HPDE6-E6E7 (cell line): ENCODE measurements around the gene ACBD3.

Experiments
- DNase-seq: peaks from one replicate; pipeline ENCODE4 v3.0.0; 2011; ENCODE audit warnings: missing footprints; ENCODE audit errors: extremely low spot score

The ACBD3 gene

GRCh38 chr1:226111883-226112261 lies 74.7 kb downstream of the ACBD3 start:
- DNase-seq, result no peak

- no peak for DNase-seq
These were observed 75.3 kb downstream of the ACBD3 start for GRCh38 chr1:226111098-226111882.

GRCh38 chr1:226110249-226111097 lies 76.1 kb downstream of the ACBD3 start:
- no peak for DNase-seq

- DNase-seq, result no peak
These were observed 76.7 kb downstream of the ACBD3 start for GRCh38 chr1:226109829-226110248.

DNA sequence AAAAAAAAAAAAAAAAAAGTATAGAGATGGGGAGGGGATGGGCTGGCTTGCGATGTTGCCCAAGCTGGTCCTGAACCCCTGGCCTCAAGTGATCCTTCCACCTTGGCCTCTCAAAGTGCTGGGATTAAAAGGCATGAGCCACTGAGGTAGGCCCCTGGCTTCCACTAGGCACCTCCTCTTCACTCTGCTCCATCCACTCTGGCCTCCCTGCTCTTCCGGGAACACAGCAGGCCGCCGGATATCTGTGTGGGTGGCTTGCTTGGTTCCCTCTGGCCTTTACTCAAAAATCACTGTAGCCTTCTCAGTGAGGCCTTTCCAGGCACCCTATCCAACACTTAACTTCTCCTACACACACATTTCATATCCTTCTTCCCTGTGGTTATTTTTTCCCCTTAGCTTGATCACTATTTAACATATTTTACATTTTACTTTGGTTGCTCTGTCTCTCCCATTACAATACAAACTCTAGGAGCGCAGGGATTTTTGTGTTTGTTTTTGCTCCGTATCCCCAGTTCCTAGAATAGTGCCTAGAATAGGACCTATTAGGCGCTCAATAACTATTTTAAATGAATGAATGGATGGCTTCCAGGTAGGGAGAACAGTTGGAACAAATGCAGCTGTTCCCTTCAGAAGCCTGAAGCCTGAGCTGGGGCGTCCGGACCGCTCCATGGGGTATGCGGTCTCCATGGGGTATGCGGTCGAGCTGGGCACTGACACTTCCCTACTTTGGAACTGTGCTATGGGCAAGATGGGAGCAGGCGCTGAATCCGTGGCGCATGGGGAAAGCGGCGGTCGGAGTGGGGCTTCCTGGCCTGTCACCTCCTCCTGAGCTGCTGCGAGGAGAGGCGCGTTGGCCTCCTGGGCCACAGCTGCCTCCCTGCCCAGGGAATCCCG lies 77.4 kb downstream of the ACBD3 start:
- no peak for DNase-seq

GRCh38 chr1:226107471-226108460 lies 78.8 kb downstream of the ACBD3 start:
- no peak for DNase-seq

GRCh38 chr1:226104671-226105121 lies 81.8 kb downstream of the ACBD3 start:
- DNase-seq, result no peak

DNA sequence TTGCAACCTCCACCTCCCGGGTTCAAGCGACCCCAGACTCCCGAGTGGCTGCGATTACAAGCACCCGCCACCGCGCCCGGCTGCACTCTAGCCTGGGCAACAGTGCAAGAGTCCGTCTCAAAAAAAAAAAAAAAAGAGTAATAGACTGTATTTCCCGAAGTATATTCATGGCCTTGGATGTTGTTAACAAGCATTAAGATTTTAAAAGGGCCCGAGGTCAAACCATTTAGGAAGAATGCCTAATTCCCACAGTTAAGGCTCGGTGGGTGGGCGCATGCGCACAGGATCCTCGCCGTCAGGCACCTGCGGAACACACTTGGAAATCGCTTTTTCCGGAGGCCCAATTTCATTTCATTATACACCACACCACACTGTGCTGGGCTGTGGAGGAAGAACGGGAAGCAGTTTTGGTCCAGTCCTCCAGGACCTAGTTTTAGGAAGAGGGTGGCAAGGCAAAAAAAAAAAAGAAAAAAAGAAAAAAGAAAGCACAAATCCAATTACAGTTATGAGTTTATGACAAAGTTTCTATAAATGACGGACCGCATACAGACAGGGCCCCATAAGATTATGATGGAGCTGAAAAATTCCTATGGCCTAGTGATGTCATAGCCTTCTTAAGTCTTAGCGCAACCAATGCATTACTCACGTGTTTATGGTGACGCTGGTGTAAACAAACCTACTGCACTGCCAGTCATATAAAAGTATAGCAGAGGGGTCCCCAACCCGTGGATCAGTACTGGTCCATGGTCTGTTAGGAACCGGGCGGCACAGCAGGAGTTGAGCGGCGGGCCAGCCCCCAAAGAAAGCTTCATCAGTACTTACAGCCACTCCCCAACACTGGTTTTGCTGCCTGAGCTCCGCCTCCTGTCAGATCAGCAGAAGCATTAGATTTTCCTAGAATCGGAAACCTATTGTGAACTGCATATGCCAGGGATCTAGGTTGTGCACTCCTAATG lies 85.8 kb downstream of the ACBD3 start:
- no peak for DNase-seq

- no peak for DNase-seq
These were observed 87.4 kb downstream of the ACBD3 start for GRCh38 chr1:226098870-226099835.

- no peak for DNase-seq
These were observed 88.5 kb downstream of the ACBD3 start for GRCh38 chr1:226097866-226098625.

DNA sequence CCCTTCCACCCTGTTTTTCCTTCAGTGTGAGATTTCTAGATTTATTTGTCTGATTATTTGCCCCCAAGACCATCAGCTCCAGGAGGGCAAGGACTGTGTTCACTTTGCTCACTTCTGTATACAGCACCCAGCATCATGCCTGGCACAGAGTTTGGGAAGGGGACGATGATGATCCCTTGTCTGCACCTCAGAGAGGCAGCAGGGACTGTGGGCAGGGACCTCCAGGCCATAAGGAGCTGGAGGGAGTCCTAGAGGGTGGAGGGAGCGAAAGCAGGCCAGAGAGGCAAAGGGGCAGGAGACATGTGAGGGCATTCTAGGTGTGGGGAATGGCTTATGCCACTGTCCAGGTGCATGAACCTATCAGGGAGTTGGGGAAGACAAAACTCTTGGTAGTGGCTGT lies 91.3 kb downstream of the ACBD3 start:
- no peak for DNase-seq
